Measurements from ENCODE around the gene OR51B4.
A peak's percentile ranks its signal among the peaks of the same experiment; 100 is the strongest.

OR51B4 gene

DNA sequence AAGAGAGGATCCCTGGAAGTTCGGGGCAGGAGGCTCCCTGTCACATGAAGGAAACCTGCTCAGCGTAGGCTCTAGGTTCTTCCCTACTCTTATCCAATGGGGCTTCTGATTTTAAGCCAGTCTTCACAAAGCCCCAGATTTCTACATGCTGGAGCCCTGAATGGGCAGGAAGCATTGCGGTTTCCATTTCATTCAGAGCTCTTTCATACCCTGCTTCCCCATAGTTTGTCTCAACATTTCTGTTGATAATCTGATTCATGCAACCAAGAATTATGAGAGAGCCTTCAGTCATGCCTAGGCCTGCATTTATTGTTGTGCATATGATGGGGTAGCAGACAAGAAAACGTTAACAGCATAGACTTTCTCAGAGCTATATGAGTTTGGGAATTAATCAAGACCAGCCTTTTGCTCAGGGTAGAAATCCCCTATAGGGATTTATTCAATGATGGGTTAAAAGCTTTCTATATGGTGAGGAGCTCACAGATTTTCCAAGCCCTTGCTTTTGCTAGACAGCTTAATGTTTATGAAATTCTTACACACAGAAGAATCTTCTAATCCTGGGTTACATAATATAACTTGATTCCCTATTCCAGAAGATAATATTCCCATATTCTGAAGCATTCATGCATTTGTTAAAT is 15.9 kb downstream of the OR51B4 start:
- DNase-seq (ENCODE audit: low spot score in 2 of 2): no peak
- ATAC-seq: no peak
- no peaks in the 10 kb centered on the region for H3K36me3 Mint-ChIP-seq

DNA sequence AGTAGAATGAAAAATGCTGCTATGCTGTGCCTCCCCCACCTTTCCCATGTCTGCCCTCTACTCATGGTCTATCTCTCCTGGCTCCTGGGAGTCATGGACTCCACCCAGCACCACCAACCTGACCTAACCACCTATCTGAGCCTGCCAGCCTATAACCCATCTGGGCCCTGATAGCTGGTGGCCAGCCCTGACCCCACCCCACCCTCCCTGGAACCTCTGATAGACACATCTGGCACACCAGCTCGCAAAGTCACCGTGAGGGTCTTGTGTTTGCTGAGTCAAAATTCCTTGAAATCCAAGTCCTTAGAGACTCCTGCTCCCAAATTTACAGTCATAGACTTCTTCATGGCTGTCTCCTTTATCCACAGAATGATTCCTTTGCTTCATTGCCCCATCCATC is 17.1 kb downstream of the OR51B4 start:
- no peak overlapping the region for H3K27ac Mint-ChIP-seq

More for the DNA sequence above, 15.9 kb downstream of the OR51B4 start:
- no peak overlapping the region for H3K27ac Mint-ChIP-seq
- H3K9me3 Mint-ChIP-seq: no peaks in the 10 kb centered on the region
- no peaks in the 10 kb centered on the region for H3K4me1 Mint-ChIP-seq
- H3K4me3 Mint-ChIP-seq: no peak overlapping the region

DNA sequence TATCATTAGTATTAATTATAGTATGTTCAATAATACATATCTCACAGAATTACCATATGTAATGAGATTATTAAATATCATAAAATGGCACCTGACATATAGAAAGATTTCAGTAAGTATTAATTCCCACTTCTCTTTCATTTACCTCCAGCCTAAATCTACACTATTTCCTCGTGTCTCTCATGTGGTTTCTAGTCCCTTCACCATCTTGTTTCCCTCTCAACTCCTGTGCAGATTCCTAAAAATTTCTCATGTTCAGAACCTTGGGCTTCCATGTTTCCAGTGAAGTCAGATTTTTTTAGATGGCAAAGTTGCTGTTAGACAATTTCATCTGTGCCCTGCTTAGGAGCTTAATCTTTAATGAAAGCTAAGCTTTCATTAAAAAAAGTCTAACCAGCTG is 17.9 kb downstream of the OR51B4 start:
- Mint-ChIP-seq H3K4me1 (no peaks in the 10 kb centered on the region), H3K36me3 (no peaks in the 10 kb centered on the region), H3K9me3 (no peaks in the 10 kb centered on the region), H3K27ac (no peak overlapping the region), H3K4me3 (no peak overlapping the region)
- ATAC-seq (no peak), DNase-seq (ENCODE audit: low spot score in 2 of 2) (no peak)

More for the DNA sequence above, 17.1 kb downstream of the OR51B4 start:
- no peaks in the 10 kb centered on the region for H3K9me3 Mint-ChIP-seq
- DNase-seq (ENCODE audit: low spot score in 2 of 2) (no peak), ATAC-seq (no peak)
- H3K4me3 Mint-ChIP-seq: no peak overlapping the region
- H3K36me3 Mint-ChIP-seq: no peaks in the 10 kb centered on the region
- no peaks in the 10 kb centered on the region for H3K4me1 Mint-ChIP-seq

DNA sequence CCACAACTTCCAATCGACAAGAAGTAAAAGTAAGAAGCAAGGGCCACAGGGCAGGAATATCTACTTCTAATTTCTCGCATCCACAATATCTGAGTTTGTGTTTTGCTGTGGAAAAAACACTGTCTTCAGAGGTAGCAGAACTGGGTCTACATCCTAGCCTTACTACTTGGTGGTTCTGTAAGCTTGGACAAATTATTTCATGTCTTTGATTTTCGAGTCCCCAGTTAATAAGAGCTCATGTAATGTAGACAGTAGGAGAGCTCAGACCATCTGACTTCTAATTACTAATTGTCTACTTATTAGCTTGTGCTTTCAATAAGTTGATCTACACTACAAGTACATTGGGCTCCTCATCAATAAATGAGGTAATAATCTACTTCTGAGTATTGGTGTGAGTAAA is 18.7 kb downstream of the OR51B4 start:
- Mint-ChIP-seq H3K4me3 (no peak overlapping the region), H3K4me1 (no peaks in the 10 kb centered on the region), H3K27ac (no peak overlapping the region), H3K9me3 (no peaks in the 10 kb centered on the region), H3K36me3 (no peaks in the 10 kb centered on the region)
- ATAC-seq (no peak), DNase-seq (ENCODE audit: low spot score in 2 of 2) (no peak)

DNA sequence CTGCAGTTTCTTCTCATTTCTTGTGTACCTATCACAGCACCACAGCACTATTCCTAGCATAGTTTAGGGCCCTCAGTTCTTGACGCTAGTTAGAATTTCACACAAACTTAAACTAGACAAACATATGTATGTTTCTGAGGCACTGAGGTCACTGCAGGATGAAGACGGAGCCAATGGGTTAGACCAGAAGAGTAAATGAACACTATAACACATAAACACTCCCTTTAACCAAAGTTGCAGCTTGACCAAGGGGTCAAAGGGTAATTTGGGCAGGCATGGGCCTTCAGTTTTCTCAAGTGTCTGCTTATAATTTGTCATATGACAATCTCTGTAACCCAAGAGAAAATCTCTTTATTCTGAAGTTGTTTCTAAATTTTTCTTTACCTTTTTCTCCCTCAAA is 19.1 kb downstream of the OR51B4 start:
- Mint-ChIP-seq H3K4me3 (no peak overlapping the region), H3K36me3 (no peaks in the 10 kb centered on the region), H3K9me3 (no peaks in the 10 kb centered on the region), H3K27ac (no peak overlapping the region), H3K4me1 (no peaks in the 10 kb centered on the region)
- no peak for ATAC-seq
- no peak for DNase-seq (ENCODE audit: low spot score in 2 of 2)

DNA sequence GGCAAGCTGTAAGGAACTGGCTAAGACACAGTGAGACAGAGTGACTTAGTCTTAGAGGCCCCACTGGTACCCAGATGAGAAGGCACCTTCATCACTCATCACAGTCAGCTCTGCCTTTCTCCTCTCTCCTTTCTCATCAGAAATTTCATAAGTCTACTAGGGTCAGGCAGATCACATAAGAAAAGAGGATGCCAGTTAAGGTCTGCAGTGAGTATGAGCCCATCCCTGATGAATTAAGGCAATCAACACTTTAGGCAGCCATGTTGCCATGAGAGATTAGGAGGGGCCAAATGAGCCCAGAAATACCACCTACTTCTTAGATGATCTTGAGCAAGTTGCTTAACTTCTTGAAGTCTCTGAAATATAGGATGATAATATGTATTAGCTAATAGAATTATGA is 20.1 kb downstream of the OR51B4 start:
- H3K9me3 Mint-ChIP-seq: no peaks in the 10 kb centered on the region
- peak; percentile 34 for ATAC-seq
- DNase-seq (ENCODE audit: low spot score in 2 of 2): no peak

DNA sequence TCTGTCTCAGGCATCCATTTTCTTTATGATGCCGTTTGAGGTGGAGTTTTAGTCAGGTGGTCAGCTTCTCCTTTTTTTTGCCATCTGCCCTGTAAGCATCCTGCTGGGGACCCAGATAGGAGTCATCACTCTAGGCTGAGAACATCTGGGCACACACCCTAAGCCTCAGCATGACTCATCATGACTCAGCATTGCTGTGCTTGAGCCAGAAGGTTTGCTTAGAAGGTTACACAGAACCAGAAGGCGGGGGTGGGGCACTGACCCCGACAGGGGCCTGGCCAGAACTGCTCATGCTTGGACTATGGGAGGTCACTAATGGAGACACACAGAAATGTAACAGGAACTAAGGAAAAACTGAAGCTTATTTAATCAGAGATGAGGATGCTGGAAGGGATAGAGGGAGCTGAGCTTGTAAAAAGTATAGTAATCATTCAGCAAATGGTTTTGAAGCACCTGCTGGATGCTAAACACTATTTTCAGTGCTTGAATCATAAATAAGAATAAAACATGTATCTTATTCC is 21.1 kb downstream of the OR51B4 start:
- no peaks in the 10 kb centered on the region for H3K36me3 Mint-ChIP-seq
- ATAC-seq (peak; percentile 81), DNase-seq (ENCODE audit: low spot score in 2 of 2) (peak in 1 of 2 donors; percentile 49)
- H3K9me3 Mint-ChIP-seq: no peaks in the 10 kb centered on the region
- no peaks in the 10 kb centered on the region for H3K4me1 Mint-ChIP-seq
- no peak overlapping the region for H3K4me3 Mint-ChIP-seq
- no peak overlapping the region for H3K27ac Mint-ChIP-seq

More for the DNA sequence above, 20.1 kb downstream of the OR51B4 start:
- Mint-ChIP-seq H3K4me3 (no peak overlapping the region), H3K36me3 (no peaks in the 10 kb centered on the region), H3K27ac (no peak overlapping the region), H3K4me1 (no peaks in the 10 kb centered on the region)

DNA sequence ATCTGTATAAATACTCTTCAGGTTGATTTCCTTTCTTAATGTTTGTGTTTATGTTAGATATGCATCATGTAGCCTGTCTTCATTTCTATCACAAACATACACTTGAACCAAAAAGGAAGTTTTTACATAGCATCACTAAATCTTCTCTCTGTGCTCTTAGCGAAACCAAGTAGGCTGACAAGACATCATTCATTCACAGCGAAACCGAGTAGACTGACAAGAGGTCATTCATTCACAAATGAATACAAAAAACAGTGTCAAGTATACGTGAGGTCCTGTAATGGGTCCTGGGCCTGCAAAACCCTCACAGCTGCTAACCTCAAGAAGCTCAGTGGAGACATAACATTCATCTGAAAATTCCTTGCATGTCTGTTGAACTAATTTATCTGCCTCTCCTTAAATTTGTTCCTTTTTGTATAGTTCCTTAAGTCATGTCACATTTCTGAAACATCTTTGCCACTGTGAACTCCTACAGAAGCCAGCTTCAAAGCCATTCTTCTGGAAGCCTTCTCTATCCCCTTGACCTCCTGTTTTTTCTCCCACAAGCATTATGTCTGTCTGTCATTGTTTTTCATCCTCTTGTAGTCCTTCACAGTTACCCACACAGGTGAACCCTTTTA is 22.2 kb downstream of the OR51B4 start:
- DNase-seq (ENCODE audit: low spot score in 2 of 2) (no peak), ATAC-seq (no peak)
- no peak overlapping the region for H3K27ac Mint-ChIP-seq
- H3K36me3 Mint-ChIP-seq: no peaks in the 10 kb centered on the region
- H3K4me3 Mint-ChIP-seq: no peak overlapping the region
- H3K4me1 Mint-ChIP-seq: no peaks in the 10 kb centered on the region
- no peaks in the 10 kb centered on the region for H3K9me3 Mint-ChIP-seq

DNA sequence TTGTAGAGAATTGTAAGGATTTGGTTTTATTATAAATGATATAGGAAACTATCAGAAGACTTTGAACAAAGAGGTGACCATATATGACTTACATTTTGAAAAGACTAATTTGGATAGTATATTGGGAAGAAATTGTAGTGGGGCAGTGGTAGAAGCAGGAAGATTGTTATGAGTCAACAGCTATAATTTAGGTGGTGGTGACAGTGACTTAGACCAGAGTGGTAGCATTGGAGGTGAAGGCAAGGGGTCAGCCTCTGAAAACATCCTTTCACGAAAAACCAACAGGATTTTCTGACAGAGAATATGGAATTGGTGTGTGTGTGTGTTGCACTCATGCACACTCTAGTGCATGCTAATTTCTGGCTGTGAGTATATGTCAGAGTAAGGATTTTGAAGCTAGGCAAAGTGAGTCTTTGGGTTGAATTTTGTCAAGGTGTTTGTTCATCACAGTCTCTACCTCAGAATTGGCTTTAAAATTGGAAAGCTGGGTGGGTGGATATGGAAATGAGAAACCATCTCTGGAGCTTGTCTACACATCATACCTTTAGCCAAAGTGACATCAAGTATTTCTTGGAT is 23.9 kb downstream of the OR51B4 start:
- no peak for DNase-seq (ENCODE audit: low spot score in 2 of 2)
- no peaks in the 10 kb centered on the region for H3K9me3 Mint-ChIP-seq
- H3K4me3 Mint-ChIP-seq: no peak overlapping the region
- no peaks in the 10 kb centered on the region for H3K4me1 Mint-ChIP-seq
- H3K36me3 Mint-ChIP-seq: no peaks in the 10 kb centered on the region
- H3K27ac Mint-ChIP-seq: no peak overlapping the region
- ATAC-seq: peak; percentile 14

DNA sequence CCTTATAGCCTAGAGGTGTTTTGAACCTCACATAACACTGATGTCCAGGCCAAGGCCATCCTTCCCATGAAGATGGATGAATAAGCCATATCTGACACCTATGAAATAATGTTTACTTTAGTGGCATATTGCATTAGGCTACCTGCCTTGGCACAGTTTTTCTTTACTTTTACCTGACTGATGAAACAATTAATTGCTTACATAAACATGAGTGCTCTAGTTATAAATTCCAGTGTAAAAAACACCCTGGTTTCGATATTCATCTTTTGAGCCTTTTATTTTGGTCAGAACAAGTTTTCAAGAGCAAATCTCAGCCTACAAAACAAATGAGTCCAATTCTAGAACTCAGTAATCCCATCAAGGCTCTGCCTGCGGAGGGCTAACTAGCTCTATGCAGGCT is 25.0 kb downstream of the OR51B4 start:
- no peaks in the 10 kb centered on the region for H3K36me3 Mint-ChIP-seq
- H3K27ac Mint-ChIP-seq: no peak overlapping the region
- no peaks in the 10 kb centered on the region for H3K9me3 Mint-ChIP-seq
- DNase-seq (ENCODE audit: low spot score in 2 of 2) (no peak), ATAC-seq (no peak)
- H3K4me3 Mint-ChIP-seq: no peak overlapping the region
- H3K4me1 Mint-ChIP-seq: no peaks in the 10 kb centered on the region

DNA sequence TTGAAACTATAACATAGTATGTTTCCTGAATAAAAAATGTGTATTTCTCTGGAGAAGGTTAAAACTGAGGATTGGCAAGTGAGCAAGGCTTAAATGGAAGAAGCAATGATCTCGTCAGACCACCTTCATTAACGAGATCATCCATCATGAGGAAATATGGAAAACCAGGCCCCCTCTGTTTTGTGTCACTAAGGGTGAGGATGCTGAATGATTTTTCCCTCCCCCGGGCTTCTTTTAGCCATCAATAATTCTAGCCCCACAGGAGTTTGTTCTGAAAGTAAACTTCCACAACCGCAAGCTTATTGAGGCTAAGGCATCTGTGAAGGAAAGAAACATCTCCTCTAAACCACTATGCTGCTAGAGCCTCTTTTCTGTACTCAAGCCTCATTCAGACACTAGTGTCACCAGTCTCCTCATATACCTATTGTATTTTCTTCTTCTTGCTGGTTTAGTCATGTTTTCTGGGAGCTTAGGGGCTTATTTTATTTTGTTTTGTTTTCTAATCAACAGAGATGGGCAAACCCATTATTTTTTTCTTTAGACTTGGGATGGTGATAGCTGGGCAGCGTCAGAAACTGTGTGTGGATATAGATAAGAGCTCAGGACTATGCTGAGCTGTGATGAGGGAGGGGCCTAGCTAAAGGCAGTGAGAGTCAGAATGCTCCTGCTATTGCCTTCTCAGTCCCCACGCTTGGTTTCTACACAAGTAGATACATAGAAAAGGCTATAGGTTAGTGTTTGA is 26.2 kb downstream of the OR51B4 start:
- Mint-ChIP-seq H3K27ac (no peak overlapping the region), H3K9me3 (no peaks in the 10 kb centered on the region), H3K4me1 (no peaks in the 10 kb centered on the region), H3K4me3 (no peak overlapping the region), H3K36me3 (no peaks in the 10 kb centered on the region)
- DNase-seq (ENCODE audit: low spot score in 2 of 2): no peak
- no peak for ATAC-seq

DNA sequence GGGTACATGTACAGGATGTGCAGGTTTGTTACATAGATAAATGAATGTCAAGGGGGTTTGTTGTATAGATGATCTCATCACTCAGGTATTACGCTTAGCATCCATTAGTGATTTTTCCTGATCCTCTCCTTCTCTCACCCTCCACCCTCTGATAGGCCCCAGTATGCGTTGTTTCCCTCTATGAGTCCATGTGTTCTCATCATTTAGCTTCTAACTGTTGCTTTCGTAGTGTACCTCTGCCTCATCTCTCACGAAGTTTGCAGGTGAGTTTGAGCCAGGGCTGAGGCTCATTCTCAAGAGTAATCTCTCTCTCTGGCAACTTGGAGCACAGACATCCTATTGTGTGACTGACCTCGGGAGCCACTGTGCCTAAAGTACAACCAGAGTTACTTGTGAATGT is 27.4 kb downstream of the OR51B4 start:
- H3K27ac Mint-ChIP-seq: no peak overlapping the region
- DNase-seq (ENCODE audit: low spot score in 2 of 2) (no peak), ATAC-seq (no peak)
- H3K4me3 Mint-ChIP-seq: no peak overlapping the region
- H3K4me1 Mint-ChIP-seq: no peaks in the 10 kb centered on the region
- H3K9me3 Mint-ChIP-seq: no peaks in the 10 kb centered on the region
- no peaks in the 10 kb centered on the region for H3K36me3 Mint-ChIP-seq

DNA sequence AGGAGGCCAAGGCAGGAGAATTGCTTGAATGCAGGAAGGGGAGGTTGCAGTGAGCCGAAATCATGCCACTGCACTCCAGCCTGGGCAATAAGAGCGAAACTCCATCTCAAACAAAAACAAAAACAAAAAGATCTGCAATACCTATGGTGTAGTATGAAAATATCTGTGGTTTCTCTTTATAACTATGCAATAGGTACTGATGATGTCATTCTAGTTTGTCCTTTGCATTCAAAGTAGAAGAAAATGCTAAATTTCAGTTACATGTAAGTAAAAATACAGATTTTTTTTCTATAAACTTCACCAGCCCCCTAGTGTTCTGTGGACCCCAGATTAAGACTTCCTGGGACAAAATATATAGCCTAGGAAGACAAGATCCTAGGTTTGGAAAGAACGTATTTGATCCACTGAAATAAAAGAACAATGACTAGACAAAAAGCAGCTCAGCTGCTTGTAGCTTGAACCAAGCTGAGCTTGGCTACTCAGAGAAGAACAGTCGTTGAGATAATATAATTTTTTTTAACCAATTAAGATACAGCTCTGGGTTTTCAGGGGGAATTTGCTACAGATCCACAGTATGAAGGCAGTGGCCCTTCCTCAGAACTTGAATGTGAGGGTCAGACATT is 29.2 kb downstream of the OR51B4 start:
- no peaks in the 10 kb centered on the region for H3K9me3 Mint-ChIP-seq
- H3K27ac Mint-ChIP-seq: no peak overlapping the region
- H3K4me3 Mint-ChIP-seq: no peak overlapping the region
- no peaks in the 10 kb centered on the region for H3K36me3 Mint-ChIP-seq
- DNase-seq (ENCODE audit: low spot score in 2 of 2): no peak
- ATAC-seq: no peak
- no peaks in the 10 kb centered on the region for H3K4me1 Mint-ChIP-seq

DNA sequence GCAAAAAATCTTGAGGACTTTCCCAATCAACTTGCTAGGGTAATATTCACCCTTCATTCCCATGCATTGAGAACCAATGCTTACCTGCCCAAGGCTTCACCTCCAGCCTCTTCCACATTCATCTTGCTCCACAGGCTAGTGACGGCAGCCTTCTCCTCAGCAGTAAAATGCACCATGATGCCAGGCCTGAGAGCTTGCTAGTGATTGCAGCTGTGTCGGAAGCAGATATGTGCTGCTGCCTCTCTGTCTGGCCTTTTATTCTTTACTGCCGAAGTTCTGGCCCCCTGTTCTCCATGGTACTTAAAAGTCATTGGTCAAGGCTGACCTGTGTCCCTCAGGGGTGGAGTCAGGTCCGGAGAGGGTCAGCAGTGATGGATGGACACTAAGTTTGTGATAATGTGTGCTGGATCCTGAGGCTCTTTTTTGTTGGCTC is 32.0 kb downstream of the OR51B4 start, which contains the start of gene HBE1:
TSS of gene HBE1 (minus strand) at position 231 of the 433 bp plus-strand sequence. CDS start at position 176, 55 bp downstream.
- no peak for ATAC-seq
- H3K27ac Mint-ChIP-seq: no peak within 1 kb of the TSS
- H3K4me3 Mint-ChIP-seq: no peak within 1 kb of the TSS
- no peaks in the 10 kb centered on the region for H3K36me3 Mint-ChIP-seq
- no peaks in the 10 kb centered on the region for H3K4me1 Mint-ChIP-seq
- DNase-seq (ENCODE audit: low spot score in 2 of 2): no peak
- H3K9me3 Mint-ChIP-seq: no peaks in the 10 kb centered on the region

DNA sequence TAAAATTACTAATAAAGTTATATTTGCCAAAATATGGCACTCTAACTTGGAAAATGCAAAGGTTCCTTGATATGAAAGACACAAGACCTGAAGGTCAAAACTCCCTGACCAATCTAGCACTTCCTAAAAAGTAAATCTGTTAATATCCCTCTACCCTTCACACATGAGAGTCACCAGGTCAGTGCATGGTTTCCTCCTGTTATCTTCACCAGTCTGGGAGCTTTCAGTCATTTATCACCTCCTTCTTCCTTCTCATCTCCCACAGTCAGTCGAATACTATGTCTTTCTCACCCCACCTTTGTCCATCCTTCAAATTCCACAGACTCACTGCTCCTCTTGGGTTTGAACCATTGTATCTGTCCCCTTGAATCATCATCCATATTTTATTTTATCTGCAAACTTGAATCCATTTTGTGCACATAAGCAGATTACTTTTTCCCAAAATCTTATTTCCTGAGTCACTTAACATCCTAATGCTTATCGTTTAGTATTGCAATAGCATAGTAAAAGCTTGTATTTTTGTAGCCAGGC is 34.6 kb downstream of the OR51B4 start:
- H3K4me3 Mint-ChIP-seq: no peak overlapping the region
- peaks cover 4% of the 10 kb centered on the region for H3K9me3 Mint-ChIP-seq
- DNase-seq (ENCODE audit: low spot score in 2 of 2) (no peak), ATAC-seq (no peak)
- no peaks in the 10 kb centered on the region for H3K4me1 Mint-ChIP-seq
- no peaks in the 10 kb centered on the region for H3K36me3 Mint-ChIP-seq
- H3K27ac Mint-ChIP-seq: no peak overlapping the region

All from stimulated activated effector memory CD8-positive, alpha-beta T cell treated with anti-CD3 and anti-CD28 coated beads, Interleukin-12 subunit alpha, Interleukin-12 subunit beta, amount 100 ng/mL, for 72 hours (primary cell).